Measurements from ENCODE around the gene CARD11.

Gene CARD11

DNA sequence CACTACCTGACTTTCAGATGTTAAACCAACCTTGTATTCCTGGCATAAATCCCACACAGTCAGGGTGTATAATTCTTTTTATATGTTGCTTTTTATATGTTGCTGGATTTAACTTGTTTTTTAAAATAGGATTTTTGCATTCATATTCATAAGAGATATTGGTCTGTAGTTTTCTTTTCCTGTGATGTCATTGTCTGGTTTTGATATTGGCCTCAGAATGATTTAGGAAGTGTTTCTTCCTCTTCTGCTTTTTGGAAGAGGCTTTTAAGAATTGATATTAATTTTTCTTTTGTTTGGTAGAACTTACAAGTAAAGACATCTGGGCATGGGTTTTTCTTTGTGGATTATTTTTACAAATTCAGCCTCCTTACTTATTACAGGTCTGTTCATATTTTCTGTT lies 93.1 kb downstream of the CARD11 start:
- DNase-seq (ENCODE audit: low spot score) = no peak
- ChIA-PET CTCF (no interaction called here), POLR2A (ENCODE audit: low non-redundant PET) (no interaction called here)
- H3K27ac ChIP-seq = no peak overlapping the region
- no peak for TF ChIP-seq CTCF (conservative IDR thresholded peaks at IDR 0.05; ENCODE audit: low read depth)

DNA sequence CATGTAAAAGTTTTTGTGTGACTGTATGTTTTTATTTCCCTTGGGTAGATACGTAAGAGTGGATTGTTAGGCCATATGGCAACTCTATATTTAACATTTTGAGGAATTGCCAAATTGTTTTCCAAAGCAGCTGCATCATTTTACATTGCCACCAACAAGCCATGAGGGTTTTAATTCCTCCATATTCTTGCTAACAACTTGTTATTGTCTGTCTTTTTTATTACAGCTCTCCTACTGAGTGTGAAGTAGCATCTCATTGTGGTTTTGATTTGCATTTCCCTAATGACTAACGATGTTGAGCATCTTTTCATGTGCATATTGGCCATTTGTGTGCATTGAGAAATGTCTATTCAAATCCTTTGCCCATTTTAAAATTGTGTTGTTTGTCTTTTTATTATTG lies 94.9 kb downstream of the CARD11 start:
- DNase-seq (ENCODE audit: low spot score) = no peak
- no peak overlapping the region for H3K27ac ChIP-seq
- ChIA-PET CTCF (no interaction called here), POLR2A (ENCODE audit: low non-redundant PET) (no interaction called here)
- no peak for TF ChIP-seq CTCF (conservative IDR thresholded peaks at IDR 0.05; ENCODE audit: low read depth)

GRCh38 chr7:2947058-2947780 lies 96.4 kb downstream of the CARD11 start:
- H3K27ac ChIP-seq = no peak overlapping the region
- POLR2A ChIA-PET (ENCODE audit: low non-redundant PET) = no interaction called here
- no peak for TF ChIP-seq CTCF (conservative IDR thresholded peaks at IDR 0.05; ENCODE audit: low read depth)
- CTCF ChIA-PET = no interaction called here
- DNase-seq (ENCODE audit: low spot score) = no peak

- CTCF ChIA-PET = no interaction called here
- no peak for DNase-seq (ENCODE audit: low spot score)
- no peak overlapping the region for H3K27ac ChIP-seq
- no peak for TF ChIP-seq CTCF (conservative IDR thresholded peaks at IDR 0.05; ENCODE audit: low read depth)
- POLR2A ChIA-PET (ENCODE audit: low non-redundant PET) = interaction anchor here (0.6 kb wide), 1 partner anchor 272 kb away, joined by 3 read pairs; no protein-coding TSS in a partner anchor
These were observed 98.5 kb downstream of the CARD11 start for GRCh38 chr7:2945171-2945570.

GRCh38 chr7:2944739-2945138 lies 98.9 kb downstream of the CARD11 start:
- POLR2A ChIA-PET (ENCODE audit: low non-redundant PET) = no interaction called here
- DNase-seq (ENCODE audit: low spot score) = no peak
- H3K27ac ChIP-seq = no peak overlapping the region
- TF ChIP-seq CTCF (conservative IDR thresholded peaks at IDR 0.05; ENCODE audit: low read depth) = no peak
- CTCF ChIA-PET = no interaction called here

DNA sequence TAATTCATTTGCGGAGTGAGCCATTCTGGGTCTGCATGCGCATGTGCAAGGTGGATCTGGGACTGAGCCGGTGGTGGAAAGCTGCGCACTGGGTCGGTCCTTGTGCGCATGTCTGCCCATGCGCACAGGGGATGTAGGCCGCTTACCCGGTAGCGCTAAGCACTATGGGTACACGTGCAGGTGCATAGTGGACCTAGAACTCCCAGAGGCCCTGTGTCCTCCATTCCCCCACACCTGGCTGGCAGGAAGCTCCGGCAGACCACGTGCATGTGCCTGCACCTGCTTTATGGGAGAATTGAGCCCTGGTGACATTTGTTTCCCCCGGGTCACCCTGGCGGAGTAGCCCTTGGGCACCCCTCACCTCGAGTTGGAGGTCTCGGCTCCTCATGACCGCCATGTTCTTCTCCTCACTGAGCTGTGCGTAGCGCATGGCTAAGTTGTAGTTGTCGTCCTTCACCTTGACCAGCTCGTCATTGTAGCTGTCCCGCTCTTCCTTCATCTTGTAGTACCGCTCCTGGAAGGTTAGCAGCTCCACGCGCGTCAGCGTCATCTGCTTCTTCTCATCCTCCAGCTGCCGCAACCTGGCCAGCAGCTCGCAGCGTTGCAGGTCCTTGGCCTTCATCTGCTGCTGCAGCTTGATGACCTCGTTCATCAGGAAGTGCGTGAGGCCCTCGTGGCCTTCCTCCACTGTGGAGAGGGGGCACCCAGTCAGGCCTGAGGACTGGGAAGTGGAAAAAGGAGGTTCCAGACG lies 99.6 kb downstream of the CARD11 start:
- DNase-seq (ENCODE audit: low spot score) = no peak
- no peak overlapping the region for H3K27ac ChIP-seq
- ChIA-PET POLR2A (ENCODE audit: low non-redundant PET) (no interaction called here), CTCF (no interaction called here)
- no peak for TF ChIP-seq CTCF (conservative IDR thresholded peaks at IDR 0.05; ENCODE audit: low read depth)

Measured in RWPE1 (cell line).